ENCODE results near the gene MBNL1.

MBNL1 gene

GRCh38 chr3:152499791-152500385, 231.2 kb downstream of the MBNL1 start:
- no peak for FAIRE-seq

- FAIRE-seq: no peak
Observed at GRCh38 chr3:152505926-152506325, 237.2 kb downstream of the MBNL1 start.

GRCh38 chr3:152508705-152509104, 240.0 kb downstream of the MBNL1 start:
- no peak for FAIRE-seq

GRCh38 chr3:152511904-152512303, 243.2 kb downstream of the MBNL1 start:
- FAIRE-seq: no peak

GRCh38 chr3:152513301-152513960, 244.7 kb downstream of the MBNL1 start:
- no peak for FAIRE-seq

Data from G401.6 (cell line).